Neuronal stem cell (in vitro differentiated cells): Measurements from ENCODE around the gene WDR86.

Experiments
- DNase-seq: peaks from one replicate; pipeline ENCODE4 v3.0.0-alpha.2; 2013; ENCODE audit warnings: low spot score
- H2AFZ ChIP-seq: one replicate; pipeline ENCODE4 v1.6.1; 2013; ENCODE audit warnings: mild to moderate bottlenecking, low read length, inconsistent platforms
- H2AK5ac ChIP-seq: 2 replicates; pipeline ENCODE4 v1.6.1; 2013; ENCODE audit warnings: low read depth, mild to moderate bottlenecking, inconsistent platforms, low read length, moderate library complexity, mixed read lengths
- H2BK120ac ChIP-seq: 2 replicates; pipeline ENCODE4 v1.6.1; 2013; ENCODE audit warnings: low read depth, mild to moderate bottlenecking, inconsistent platforms, low read length, moderate library complexity, mixed read lengths
- H2BK12ac ChIP-seq: one replicate; pipeline ENCODE4 v1.6.1; 2013; ENCODE audit warnings: low read length, inconsistent platforms
- H2BK15ac ChIP-seq: 2 replicates; pipeline ENCODE4 v1.6.1; 2013; ENCODE audit warnings: mild to moderate bottlenecking, low read length, inconsistent platforms, mixed read lengths
- H2BK5ac ChIP-seq: one replicate; pipeline ENCODE4 v1.6.1; 2013; ENCODE audit warnings: inconsistent platforms, mild to moderate bottlenecking, low read length, moderate library complexity
- H3K14ac ChIP-seq: one replicate; pipeline ENCODE4 v1.6.1; 2013; ENCODE audit warnings: low read length, inconsistent platforms
- H3K18ac ChIP-seq: 2 replicates; pipeline ENCODE4 v1.6.1; 2013; ENCODE audit warnings: low read length, inconsistent platforms
- H3K23ac ChIP-seq: 2 replicates; pipeline ENCODE4 v1.6.1; 2013; ENCODE audit warnings: low read depth, mild to moderate bottlenecking, mixed read lengths, low read length, inconsistent platforms; ENCODE audit not compliant: poor library complexity
- H3K27ac ChIP-seq: replicated peaks from 3 replicates; pipeline ENCODE4 v1.5.1; 2013; ENCODE audit warnings: low read length, inconsistent platforms
- H3K27me3 ChIP-seq, 3 experiments: 2 replicates each; pipeline ENCODE4 v1.6.1; 2013; ENCODE audit warnings: low read length in 3 of 3, mild to moderate bottlenecking in 2 of 3, inconsistent platforms in 1 of 3, low read depth in 1 of 3, mixed read lengths in 1 of 3, moderate library complexity in 1 of 3; ENCODE audit not compliant: control insufficient read depth in 3 of 3, insufficient read depth in 3 of 3
- H3K36me3 ChIP-seq, 2 donors: replicated peaks in 1 of 2; 2 replicates each; pipeline ENCODE4 v1.6.1; 2013; ENCODE audit warnings: low read length in 2 of 2; ENCODE audit not compliant: control insufficient read depth in 2 of 2, insufficient read depth in 2 of 2
- H3K4ac ChIP-seq: 2 replicates; pipeline ENCODE4 v1.6.1; 2013; ENCODE audit warnings: inconsistent platforms, mild to moderate bottlenecking, low read length, moderate library complexity
- H3K4me1 ChIP-seq, 2 donors: 1 replicate in 1 of 2; 2 replicates in 1 of 2; pipeline ENCODE4 v1.6.1; 2013; ENCODE audit warnings: low read length in 2 of 2, low read depth in 1 of 2; ENCODE audit not compliant: control insufficient read depth in 2 of 2, insufficient read depth in 1 of 2
- H3K4me2 ChIP-seq: one replicate; pipeline ENCODE4 v1.6.1; 2013; ENCODE audit warnings: mild to moderate bottlenecking, low read length, inconsistent platforms; ENCODE audit not compliant: insufficient read depth, poor library complexity, severe bottlenecking
- H3K4me3 ChIP-seq, 2 donors: 2 replicates each; pipeline ENCODE4 v1.5.1; 2013; ENCODE audit warnings: low read length in 2 of 2, mild to moderate bottlenecking in 2 of 2, inconsistent platforms in 1 of 2, moderate library complexity in 1 of 2
- H3K79me1 ChIP-seq: one replicate; pipeline ENCODE4 v1.6.1; 2013; ENCODE audit warnings: low read depth, mild to moderate bottlenecking, inconsistent platforms, low read length, moderate library complexity
- H3K9ac ChIP-seq: one replicate; pipeline ENCODE4 v1.6.1; 2013; ENCODE audit warnings: mild to moderate bottlenecking, low read depth, low read length, inconsistent platforms; ENCODE audit not compliant: poor library complexity
- H3K9me3 ChIP-seq, 2 donors: replicated peaks in 1 of 2; 2 replicates each; pipeline versions ENCODE3 to v1.6.1; 2013; ENCODE audit warnings: low read length in 2 of 2, mild to moderate bottlenecking in 2 of 2, inconsistent platforms in 1 of 2, low read depth in 1 of 2, mixed read lengths in 1 of 2, moderate library complexity in 1 of 2; ENCODE audit not compliant: control insufficient read depth in 2 of 2, insufficient read depth in 1 of 2
- H4K8ac ChIP-seq: one replicate; pipeline ENCODE4 v1.6.1; 2013; ENCODE audit warnings: low read depth, mild to moderate bottlenecking, inconsistent platforms, low read length, moderate library complexity
- H4K91ac ChIP-seq: one replicate; pipeline ENCODE4 v1.6.1; 2013; ENCODE audit warnings: low read length, low read depth, mild to moderate bottlenecking, inconsistent platforms; ENCODE audit not compliant: poor library complexity
- WGBS, 2 donors: extraction: QIAGEN DNeasy Blood & Tissue Kit; methylation state at CpG; one replicate each; pipeline ENCODE4 v1.1.7; 2013; ENCODE audit warnings: missing lambda C conversion rate in 2 of 2, mixed read lengths in 1 of 2; ENCODE audit not compliant: insufficient read length in 2 of 2, insufficient replicate concordance in 1 of 2; ENCODE audit errors: extremely low coverage in 2 of 2; 5-methylcytosine and 5-hydroxymethylcytosine counted together

Gene WDR86

DNA sequence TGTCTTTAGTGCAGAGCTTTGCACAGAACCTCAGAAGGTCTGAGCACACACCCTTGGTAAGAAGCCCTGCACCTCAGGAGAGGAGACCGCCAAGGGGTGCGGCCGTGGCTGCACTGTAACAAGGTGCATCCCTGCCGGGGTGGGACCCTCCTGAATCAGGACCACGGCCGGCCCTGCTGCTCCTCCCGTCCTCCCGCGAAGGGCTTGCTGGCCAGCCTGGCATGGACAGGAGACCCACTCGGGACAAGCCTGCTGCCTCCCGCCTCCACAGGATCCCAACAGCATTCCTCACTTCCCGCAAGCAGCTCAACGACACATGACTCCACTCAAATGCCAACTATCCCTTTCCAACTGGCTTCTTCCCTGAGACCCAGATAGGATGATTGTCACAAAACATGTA, 12.8 kb downstream of the WDR86 start:
- H2AK5ac ChIP-seq = no peak overlapping the region
- H2BK5ac ChIP-seq = no peak overlapping the region
- H4K8ac ChIP-seq = no peak overlapping the region
- no peak overlapping the region for H2BK15ac ChIP-seq
- no peak overlapping the region for H3K18ac ChIP-seq
- H3K4me1 ChIP-seq = peaks cover 0 to 28% of the 10 kb centered on the region in 2 donors
- peaks cover 0 to 7% of the 10 kb centered on the region in 2 donors for H3K9me3 ChIP-seq
- H3K27ac ChIP-seq = no peak overlapping the region
- WGBS, 2 donors = no CpG with 5 or more reads among the region's 13 CpGs
- no peak overlapping the region for H3K4me3 ChIP-seq
- peaks cover 16 to 20% of the 10 kb centered on the region in 2 donors for H3K36me3 ChIP-seq
- H3K9ac ChIP-seq = no peak overlapping the region
- H2BK120ac ChIP-seq = no peak overlapping the region
- no peak overlapping the region for H3K23ac ChIP-seq
- no peak overlapping the region for H2AFZ ChIP-seq
- no peaks in the 10 kb centered on the region for H3K79me1 ChIP-seq
- H4K91ac ChIP-seq = no peak overlapping the region
- peaks cover 0 to 2% (median 0%) of the 10 kb centered on the region in 3 experiments for H3K27me3 ChIP-seq
- H3K4ac ChIP-seq = no peak overlapping the region
- DNase-seq = no peak
- H3K4me2 ChIP-seq = no peak overlapping the region
- no peak overlapping the region for H3K14ac ChIP-seq
- H2BK12ac ChIP-seq = no peak overlapping the region

DNA sequence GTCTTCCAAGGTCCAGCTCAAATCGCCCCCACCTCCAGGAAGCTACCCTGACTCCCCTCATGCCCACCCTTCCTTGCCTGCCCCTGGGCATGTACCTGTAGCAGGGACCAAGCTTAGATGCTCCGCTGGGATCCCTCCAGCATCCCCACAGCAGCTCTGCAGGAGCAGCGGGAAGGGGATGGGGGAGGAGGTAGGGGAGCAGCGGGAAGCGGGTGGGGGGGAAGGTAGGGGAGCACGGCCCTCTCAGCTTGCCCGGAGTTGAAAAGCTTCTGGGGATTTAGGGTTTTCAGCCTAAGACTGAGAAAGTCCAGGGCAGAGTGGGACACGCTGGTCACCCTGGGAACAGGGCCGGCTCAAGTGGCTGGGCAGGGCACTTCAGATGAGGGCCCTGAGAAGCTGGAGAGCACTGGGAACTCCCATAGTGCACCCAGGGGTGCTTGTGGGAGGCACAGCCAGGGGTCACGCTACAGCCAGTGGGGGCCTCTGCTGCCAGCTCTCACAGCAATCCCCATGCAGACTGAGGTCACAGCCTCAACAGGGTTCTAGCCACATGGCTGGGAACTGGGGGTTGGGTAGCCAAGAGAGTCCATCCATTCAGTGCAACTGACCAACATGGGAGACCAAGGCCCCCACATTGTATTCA, 13.4 kb downstream of the WDR86 start:
- DNase-seq = no peak
- peak overlapping the region; percentile 72 for H3K18ac ChIP-seq

DNA sequence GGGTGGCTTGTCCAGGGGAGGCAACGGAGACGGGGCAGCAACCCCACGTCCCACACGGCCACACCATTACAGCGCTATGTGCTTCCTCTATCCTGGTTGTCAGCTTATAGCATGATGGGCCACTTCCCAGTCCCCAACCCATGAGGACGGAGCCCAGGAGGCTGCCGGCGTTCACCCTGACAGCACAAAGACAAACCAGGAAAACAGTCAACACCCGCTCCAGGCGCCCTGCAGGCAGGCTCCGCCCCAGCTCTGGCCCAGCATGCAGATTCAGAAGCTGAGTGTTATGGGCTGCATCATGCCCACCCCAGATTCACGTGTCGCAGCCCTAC, 14.8 kb downstream of the WDR86 start:
- H3K4me3 ChIP-seq = no peak overlapping the region
- peaks cover 0 to 19% of the 10 kb centered on the region in 2 donors for H3K4me1 ChIP-seq
- H3K14ac ChIP-seq = no peak overlapping the region
- no peak overlapping the region for H4K8ac ChIP-seq
- H3K9me3 ChIP-seq = peaks cover 0 to 7% of the 10 kb centered on the region in 2 donors
- H3K36me3 ChIP-seq = peaks cover 22 to 26% of the 10 kb centered on the region in 2 donors
- H2BK12ac ChIP-seq = no peak overlapping the region
- no peak overlapping the region for H3K4ac ChIP-seq
- peaks cover 0 to 2% (median 0%) of the 10 kb centered on the region in 3 experiments for H3K27me3 ChIP-seq
- H2AK5ac ChIP-seq = no peak overlapping the region
- no peak overlapping the region for H2AFZ ChIP-seq
- peak overlapping the region; percentile 3 for H3K18ac ChIP-seq
- H3K9ac ChIP-seq = no peak overlapping the region
- no peak overlapping the region for H3K23ac ChIP-seq
- no peak overlapping the region for H4K91ac ChIP-seq
- no peak for DNase-seq
- no peak overlapping the region for H2BK120ac ChIP-seq
- H3K79me1 ChIP-seq = no peaks in the 10 kb centered on the region
- no peak overlapping the region for H3K4me2 ChIP-seq
- no CpG with 5 or more reads among the region's 13 CpGs for WGBS, 2 donors
- H2BK15ac ChIP-seq = peak overlapping the region; percentile 24
- H3K27ac ChIP-seq = no peak overlapping the region
- no peak overlapping the region for H2BK5ac ChIP-seq

More for the DNA sequence above, 13.4 kb downstream of the WDR86 start:
- Histone ChIP-seq H2AK5ac (peak overlapping the region; percentile 29), H3K4ac (no peak overlapping the region), H4K91ac (no peak overlapping the region), H2BK120ac (no peak overlapping the region), H3K79me1 (no peaks in the 10 kb centered on the region), H3K36me3 (peaks cover 16 to 20% of the 10 kb centered on the region in 2 donors), H2BK5ac (no peak overlapping the region), H2BK12ac (no peak overlapping the region), H3K4me2 (no peak overlapping the region), H3K27me3 (peaks cover 0 to 2% (median 0%) of the 10 kb centered on the region in 3 experiments), H3K4me3 (no peak overlapping the region), H2AFZ (no peak overlapping the region), H4K8ac (no peak overlapping the region), H3K9me3 (peaks cover 0 to 7% of the 10 kb centered on the region in 2 donors), H3K9ac (no peak overlapping the region), H3K27ac (no peak overlapping the region), H3K23ac (peak overlapping the region; percentile 25), H3K14ac (no peak overlapping the region), H3K4me1 (peaks cover 0 to 28% of the 10 kb centered on the region in 2 donors), H2BK15ac (no peak overlapping the region)
- no CpG with 5 or more reads among the region's 10 CpGs for WGBS, 2 donors

DNA sequence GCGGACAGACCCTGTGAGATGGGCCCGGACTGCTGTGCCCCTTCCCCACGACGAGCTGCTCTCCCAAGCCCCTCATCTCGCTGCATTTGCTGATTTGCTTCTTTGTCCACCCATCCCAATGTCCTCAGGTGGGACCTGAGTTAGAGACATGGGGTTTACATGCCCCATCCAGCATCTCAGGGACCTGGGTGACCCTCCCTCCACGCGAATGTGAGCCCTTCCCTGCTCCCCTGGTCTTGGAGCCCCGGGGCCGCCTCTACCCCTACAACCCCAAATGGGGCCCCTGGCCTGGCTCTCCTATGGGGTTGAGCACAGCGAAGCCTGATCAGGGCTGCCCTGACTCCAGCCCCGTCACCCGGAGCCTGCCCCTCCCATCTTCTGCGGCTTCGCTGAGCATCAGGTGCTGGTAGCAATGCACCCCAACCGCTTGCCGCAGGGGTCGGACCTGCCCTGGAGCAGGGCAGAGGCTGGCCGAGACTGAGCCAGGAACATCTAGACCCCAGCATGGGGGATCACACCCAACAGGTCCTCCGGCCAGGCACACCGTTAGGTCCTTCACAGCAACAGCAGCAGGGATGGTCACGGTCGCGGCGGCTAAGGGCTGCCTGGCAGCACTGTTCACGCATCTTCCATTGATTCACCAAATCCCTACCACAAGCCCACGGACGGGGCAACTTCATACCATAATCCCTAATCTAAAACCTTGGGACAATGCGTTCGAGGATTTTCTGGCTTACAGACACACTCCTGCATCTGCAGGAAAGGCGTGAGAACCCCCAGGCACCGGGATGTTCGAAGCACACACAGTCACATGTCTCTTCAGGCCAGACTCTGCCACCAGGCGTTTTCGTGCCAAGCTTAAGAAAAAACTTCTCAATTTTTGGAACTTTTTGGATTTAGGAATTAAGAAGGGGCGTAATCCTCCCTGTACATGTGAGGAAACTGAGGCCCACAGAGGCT, 15.5 kb downstream of the WDR86 start:
- H4K8ac ChIP-seq = no peak overlapping the region
- H2AK5ac ChIP-seq = peak overlapping the region; percentile 50
- H2BK5ac ChIP-seq = no peak overlapping the region
- WGBS, 2 donors = no CpG with 5 or more reads among the region's 35 CpGs
- no peak overlapping the region for H4K91ac ChIP-seq
- H3K9me3 ChIP-seq = peaks cover 0 to 7% of the 10 kb centered on the region in 2 donors
- H2BK15ac ChIP-seq = peak overlapping the region; percentile 24
- DNase-seq = no peak
- H3K9ac ChIP-seq = peak overlapping the region; percentile 15
- no peaks in the 10 kb centered on the region for H3K79me1 ChIP-seq
- peaks cover 0 to 16% of the 10 kb centered on the region in 2 donors for H3K4me1 ChIP-seq
- no peak overlapping the region for H3K14ac ChIP-seq
- peaks cover 21 to 26% of the 10 kb centered on the region in 2 donors for H3K36me3 ChIP-seq
- H2AFZ ChIP-seq = no peak overlapping the region
- H3K4me2 ChIP-seq = no peak overlapping the region
- peak overlapping the region; percentile 52 for H3K18ac ChIP-seq
- H2BK12ac ChIP-seq = no peak overlapping the region
- H3K23ac ChIP-seq = peak overlapping the region; percentile 52
- no peak overlapping the region for H3K4ac ChIP-seq
- no peak overlapping the region for H2BK120ac ChIP-seq
- no peak overlapping the region for H3K27ac ChIP-seq
- H3K4me3 ChIP-seq = no peak overlapping the region
- peaks cover 0 to 2% (median 0%) of the 10 kb centered on the region in 3 experiments for H3K27me3 ChIP-seq
